Type B pancreatic cell (in vitro differentiated cells): Measurements from ENCODE around the gene ANKS6. TPM values are rescaled to one million over a fixed set of nuclear protein-coding genes. Genes with fewer than 3 reads are reported as not detected.
"Not testable (repeated sequence)": the region's sequence is repeated elsewhere in the genome, so short reads cannot be mapped to it uniquely, and the experiment has no call there.

Source experiments
- DNase-seq: peaks from one replicate; pipeline ENCODE4 v3.0.0; 2021; ENCODE audit warnings: mixed read lengths; ENCODE audit not compliant: unreplicated experiment; ENCODE audit errors: extremely low spot score
- H3K27ac Mint-ChIP-seq: 2 replicates; pipeline ENCODE4 v1.8.0; 2021; ENCODE audit warnings: mild to moderate bottlenecking, mixed read lengths
- H3K27me3 Mint-ChIP-seq: 2 replicates; pipeline ENCODE4 v1.8.0; 2021; ENCODE audit warnings: mixed read lengths
- H3K36me3 Mint-ChIP-seq: 2 replicates; pipeline ENCODE4 v1.8.0; 2021; ENCODE audit warnings: mixed read lengths
- H3K4me1 Mint-ChIP-seq: one replicate; pipeline ENCODE4 v1.8.0; 2021; ENCODE audit warnings: mixed read lengths; ENCODE audit not compliant: unreplicated experiment
- H3K4me3 Mint-ChIP-seq: 2 replicates; pipeline ENCODE4 v1.8.0; 2021; ENCODE audit warnings: mild to moderate bottlenecking, mixed read lengths
- H3K9me3 Mint-ChIP-seq: 2 replicates; pipeline ENCODE4 v1.8.0; 2021; ENCODE audit warnings: mixed read lengths
- total RNA-seq: library from RNA; stranded (reverse); gene quantifications from 2 replicates; pipeline ENCODE4 v1.2.1, GENCODE V29; 2021; ENCODE audit warnings: low replicate concordance
- TF ChIP-seq, protein P1 (sequence below): fragments of 200-600 bp; sonication (generic); conservative IDR thresholded peaks from 2 replicates; pipeline ENCODE4 v1.5.0; 2021; ENCODE audit warnings: antibody characterized with exemption, mild to moderate bottlenecking

The ANKS6 gene
- total RNA-seq, 1 donor from 2014 or later: 32.2 TPM

DNA sequence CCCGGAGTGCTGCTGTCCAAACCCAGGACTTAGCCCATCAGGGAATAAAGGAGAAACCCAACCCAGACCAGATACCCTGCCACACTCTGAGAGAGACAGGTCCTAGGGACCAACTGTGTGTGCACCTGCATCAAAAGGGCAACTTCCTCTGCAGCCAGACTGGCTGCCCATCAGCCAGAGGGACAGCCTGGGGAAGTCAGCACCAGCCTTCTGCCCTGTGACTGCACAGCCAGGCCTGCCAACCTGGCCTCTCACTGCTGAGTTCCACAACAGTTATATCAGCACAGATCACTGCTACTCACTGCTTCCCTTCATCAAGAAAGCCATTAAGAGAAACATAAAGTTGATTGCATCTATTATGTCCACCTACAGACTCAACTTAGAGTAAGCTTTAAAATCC is 105.7 kb downstream of the ANKS6 start:
- no peaks in the 10 kb centered on the region for H3K27me3 Mint-ChIP-seq
- TF ChIP-seq, protein P1, sequence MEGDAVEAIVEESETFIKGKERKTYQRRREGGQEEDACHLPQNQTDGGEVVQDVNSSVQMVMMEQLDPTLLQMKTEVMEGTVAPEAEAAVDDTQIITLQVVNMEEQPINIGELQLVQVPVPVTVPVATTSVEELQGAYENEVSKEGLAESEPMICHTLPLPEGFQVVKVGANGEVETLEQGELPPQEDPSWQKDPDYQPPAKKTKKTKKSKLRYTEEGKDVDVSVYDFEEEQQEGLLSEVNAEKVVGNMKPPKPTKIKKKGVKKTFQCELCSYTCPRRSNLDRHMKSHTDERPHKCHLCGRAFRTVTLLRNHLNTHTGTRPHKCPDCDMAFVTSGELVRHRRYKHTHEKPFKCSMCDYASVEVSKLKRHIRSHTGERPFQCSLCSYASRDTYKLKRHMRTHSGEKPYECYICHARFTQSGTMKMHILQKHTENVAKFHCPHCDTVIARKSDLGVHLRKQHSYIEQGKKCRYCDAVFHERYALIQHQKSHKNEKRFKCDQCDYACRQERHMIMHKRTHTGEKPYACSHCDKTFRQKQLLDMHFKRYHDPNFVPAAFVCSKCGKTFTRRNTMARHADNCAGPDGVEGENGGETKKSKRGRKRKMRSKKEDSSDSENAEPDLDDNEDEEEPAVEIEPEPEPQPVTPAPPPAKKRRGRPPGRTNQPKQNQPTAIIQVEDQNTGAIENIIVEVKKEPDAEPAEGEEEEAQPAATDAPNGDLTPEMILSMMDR: no peak
- no peak overlapping the region for H3K4me3 Mint-ChIP-seq
- H3K4me1 Mint-ChIP-seq: peaks cover 13% of the 10 kb centered on the region
- no peak for DNase-seq
- no peak overlapping the region for H3K27ac Mint-ChIP-seq
- no peaks in the 10 kb centered on the region for H3K36me3 Mint-ChIP-seq
- H3K9me3 Mint-ChIP-seq: no peaks in the 10 kb centered on the region

DNA sequence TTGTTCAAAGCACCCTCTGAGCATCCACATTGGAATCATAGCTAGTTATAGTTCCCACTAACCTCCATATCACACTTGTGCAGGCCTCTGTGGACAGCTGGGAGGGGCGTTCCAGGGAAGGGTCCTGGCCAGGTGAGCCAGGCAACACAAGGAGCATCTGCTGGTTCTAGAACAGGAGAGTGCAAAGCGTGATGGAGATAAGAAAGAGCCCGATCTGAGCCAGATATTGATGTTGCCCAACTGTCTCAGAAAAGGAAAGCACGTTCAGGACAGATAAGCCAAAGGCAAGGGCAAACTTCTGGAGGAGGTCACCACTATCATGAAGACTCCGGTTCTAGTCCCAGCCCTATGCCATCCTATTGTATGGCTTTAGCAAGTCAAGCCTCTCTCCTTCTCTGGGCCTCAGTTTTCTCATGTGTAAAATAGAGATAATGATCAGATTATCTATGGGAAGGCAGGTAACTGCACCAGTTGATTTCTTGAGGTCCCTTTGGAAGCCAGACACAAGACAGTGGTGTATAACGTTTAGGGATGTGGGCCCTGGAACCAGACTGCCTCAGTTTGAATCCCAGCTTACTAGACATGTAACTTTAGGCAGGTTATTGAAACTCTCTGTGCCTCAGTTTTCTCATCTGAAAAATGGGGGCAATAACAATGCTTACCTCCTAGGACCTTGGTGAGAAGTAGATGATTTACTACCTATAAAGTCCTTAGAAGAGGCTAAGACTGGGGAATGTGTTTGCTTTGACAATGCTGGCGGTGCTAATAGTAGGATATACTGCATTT is 107.5 kb downstream of the ANKS6 start:
- Mint-ChIP-seq H3K9me3 (no peaks in the 10 kb centered on the region), H3K27me3 (no peaks in the 10 kb centered on the region), H3K36me3 (no peaks in the 10 kb centered on the region), H3K27ac (no peak overlapping the region), H3K4me3 (no peak overlapping the region), H3K4me1 (peaks cover 13% of the 10 kb centered on the region)
- DNase-seq: no peak
- TF ChIP-seq, protein P1: no peak

DNA sequence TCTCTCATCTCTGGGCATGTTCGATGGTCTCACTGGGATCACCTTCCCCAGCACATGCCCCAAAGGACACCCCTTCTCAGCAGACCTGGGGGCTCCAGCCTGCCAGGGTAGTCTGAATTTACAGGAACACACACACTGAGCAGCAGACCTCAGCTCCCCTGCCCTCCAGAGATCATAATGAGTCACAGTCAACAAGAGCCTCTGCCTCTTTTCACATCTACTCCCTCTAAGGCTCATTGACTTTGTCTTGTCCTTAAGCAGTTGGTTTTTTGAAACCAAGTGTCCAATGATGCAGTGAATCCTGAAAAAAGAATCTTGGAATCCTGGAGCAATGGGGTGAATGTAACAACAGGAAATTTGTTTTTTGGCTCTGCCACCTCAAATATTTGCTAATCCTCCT is 108.4 kb downstream of the ANKS6 start:
- Mint-ChIP-seq H3K36me3 (no peaks in the 10 kb centered on the region), H3K27me3 (no peaks in the 10 kb centered on the region), H3K4me3 (peak overlapping the region; percentile 22), H3K9me3 (no peaks in the 10 kb centered on the region), H3K4me1 (peaks cover 8% of the 10 kb centered on the region), H3K27ac (no peak overlapping the region)
- TF ChIP-seq, protein P1: no peak
- no peak for DNase-seq

DNA sequence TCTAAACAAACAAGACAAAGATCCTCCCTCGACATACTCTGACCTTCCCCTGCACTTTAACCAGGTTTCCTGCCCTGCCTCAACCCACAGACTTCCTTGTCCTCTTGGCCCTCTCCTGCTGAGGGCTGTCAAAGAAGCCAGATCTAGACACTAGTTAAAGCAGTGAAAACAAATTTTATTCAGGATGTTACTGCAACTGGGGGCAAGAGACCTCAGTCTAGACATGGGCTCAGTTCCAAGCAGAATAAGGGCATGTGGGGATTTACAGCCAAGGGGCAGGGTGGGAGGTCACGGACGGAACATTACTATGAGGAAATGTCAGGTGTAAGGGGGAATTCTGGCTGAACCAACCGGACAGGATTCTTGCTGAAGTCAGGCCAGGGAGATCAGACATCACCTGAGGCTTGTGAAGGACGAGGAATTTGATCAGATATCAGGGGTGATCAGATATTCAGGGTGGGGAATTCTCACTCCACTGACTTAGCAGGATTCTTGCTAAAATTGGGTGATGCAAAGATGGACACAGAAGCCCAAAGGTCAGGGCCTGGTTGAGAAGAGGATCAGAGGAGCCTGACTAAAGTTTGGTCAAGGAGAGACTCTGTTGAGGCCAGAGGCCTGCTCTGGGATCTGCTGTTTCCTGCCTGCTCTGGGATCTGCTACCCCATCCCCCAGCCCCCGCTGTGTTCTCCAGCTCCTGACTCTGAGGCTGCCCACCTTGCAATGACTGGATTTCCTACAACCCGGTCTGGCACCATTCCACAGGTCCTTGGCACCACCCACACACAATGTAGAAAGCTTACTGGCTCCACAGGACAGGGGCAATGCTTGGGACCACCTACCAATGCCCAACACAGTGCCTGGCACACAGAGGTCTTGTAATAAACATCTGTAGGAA is 109.1 kb downstream of the ANKS6 start:
- Mint-ChIP-seq H3K27ac (peak overlapping the region; percentile 44), H3K4me3 (peak overlapping the region; percentile 23)

DNA sequence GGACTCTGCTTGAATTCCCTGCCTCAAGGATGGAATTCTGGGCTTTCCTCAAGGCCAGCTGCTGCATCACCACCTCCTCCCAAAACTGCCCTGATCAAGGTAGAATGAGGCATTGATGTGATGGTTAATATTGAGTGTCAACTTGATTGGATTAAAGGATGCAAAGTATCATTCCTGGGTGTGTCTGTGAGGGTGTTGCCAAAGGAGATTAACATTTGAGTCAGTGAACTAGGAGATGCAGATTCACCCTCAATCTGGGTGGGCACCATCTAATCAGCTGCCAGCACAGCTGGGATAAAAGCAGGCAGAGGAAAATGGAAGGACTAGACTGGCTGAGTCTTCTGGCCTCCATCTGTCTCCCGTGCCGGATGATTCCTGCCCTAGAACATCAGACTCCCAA is 111.5 kb downstream of the ANKS6 start:
- H3K9me3 Mint-ChIP-seq, H3K4me3 Mint-ChIP-seq, H3K27me3 Mint-ChIP-seq, DNase-seq, H3K36me3 Mint-ChIP-seq, H3K27ac Mint-ChIP-seq, H3K4me1 Mint-ChIP-seq: not testable (repeated sequence)

More for the DNA sequence above, 109.1 kb downstream of the ANKS6 start:
- Mint-ChIP-seq H3K9me3 (no peaks in the 10 kb centered on the region), H3K4me1 (peaks cover 8% of the 10 kb centered on the region), H3K36me3 (no peaks in the 10 kb centered on the region), H3K27me3 (no peaks in the 10 kb centered on the region)
- TF ChIP-seq, protein P1: no peak
- DNase-seq: no peak

Other genes with a start within 250 kb of the ANKS6 start
- 6.3 and 6.4 TPM in 2 replicates for gene GABBR2, start 87.6 kb downstream of the ANKS6 start, total RNA-seq
- 25.8 and 32.9 TPM in 2 replicates for gene GALNT12, start 11.1 kb upstream of the ANKS6 start, total RNA-seq
- gene COL15A1, start 147.4 kb upstream of the ANKS6 start, total RNA-seq: 0.12 and 0.68 TPM in 2 replicates